Activated CD4-positive, alpha-beta T cell treated with anti-CD3 and anti-CD28 coated beads, Interleukin-2, amount 10 ng/mL, durations not matched to agents 24 days and 14 days (primary cell): ENCODE data around the gene MUC13. TPM values are rescaled to one million over a fixed set of nuclear protein-coding genes. Genes with fewer than 3 reads are reported as not detected.

Source experiments
- DNase-seq: peaks from one replicate; pipeline ENCODE4 v3.0.0; 2022
- H3K27ac Mint-ChIP-seq: one replicate; pipeline ENCODE4 v1.8.0; 2022; ENCODE audit warnings: mild to moderate bottlenecking, mixed read lengths
- H3K27me3 Mint-ChIP-seq: one replicate; pipeline ENCODE4 v1.8.0; 2022; ENCODE audit warnings: mixed read lengths
- H3K36me3 Mint-ChIP-seq: one replicate; pipeline ENCODE4 v1.8.0; 2022; ENCODE audit warnings: low read depth, mild to moderate bottlenecking, mixed read lengths
- H3K4me1 Mint-ChIP-seq: one replicate; pipeline ENCODE4 v1.8.0; 2021; ENCODE audit warnings: mixed read lengths
- H3K4me3 Mint-ChIP-seq: one replicate; pipeline ENCODE4 v1.8.0; 2022; ENCODE audit warnings: mild to moderate bottlenecking, moderate library complexity, mixed read lengths
- H3K9me3 Mint-ChIP-seq: one replicate; pipeline ENCODE4 v1.8.0; 2021; ENCODE audit warnings: mixed read lengths
- intact Hi-C: fragments of 100-400 bp; cut with micrococcal nuclease; formaldehyde crosslinking; loops from one replicate; pipeline ENCODE4 v1.15.1; 2023
- total RNA-seq: library from RNA; stranded (reverse); gene quantifications from 2 replicates; pipeline ENCODE4 v1.2.3, GENCODE V29; 2022

Gene MUC13
- total RNA-seq, 1 donor from 2014 or later = not detected

DNA sequence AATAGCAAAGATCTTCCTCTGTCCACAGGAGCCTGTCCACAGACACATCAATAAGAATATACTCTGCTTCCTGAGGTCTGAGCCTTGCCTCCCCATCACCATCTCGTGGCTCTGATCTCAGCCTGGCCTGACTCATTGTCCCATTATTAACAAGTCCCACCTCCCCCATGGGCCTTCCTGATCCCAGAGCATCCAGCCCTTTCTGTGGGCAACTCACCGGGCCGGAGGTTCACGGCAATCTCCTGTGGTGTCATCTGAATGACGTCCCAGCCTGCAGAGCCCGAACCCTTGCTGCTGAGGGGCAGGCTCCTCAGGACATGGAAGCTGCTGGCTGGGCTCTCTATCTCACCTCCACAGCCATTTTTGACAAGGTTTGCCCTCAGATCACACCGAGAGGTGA, 75.5 kb downstream of the MUC13 start:
- no peaks in the 10 kb centered on the region for H3K9me3 Mint-ChIP-seq

DNA sequence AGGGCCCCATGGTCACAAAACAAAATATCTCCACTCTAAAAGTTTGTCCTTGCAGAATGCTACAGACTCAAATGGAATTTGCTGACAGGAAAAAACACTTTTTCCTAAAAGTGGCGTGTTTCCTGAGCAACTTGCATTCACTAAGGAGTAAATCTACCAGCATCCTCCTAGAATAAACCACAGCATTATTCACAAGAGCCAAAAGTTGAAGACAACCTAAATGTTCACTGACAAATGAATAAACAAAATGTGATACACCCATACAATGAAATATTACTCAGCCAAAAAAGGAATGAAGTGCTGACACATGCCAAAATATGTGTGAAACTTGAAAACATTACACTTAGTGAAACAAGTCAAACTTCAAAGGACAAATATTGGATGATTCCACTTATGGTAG, 76.3 kb downstream of the MUC13 start:
- no peak overlapping the region for H3K4me3 Mint-ChIP-seq
- intact Hi-C loops = no loop called here
- no peak for DNase-seq
- no peaks in the 10 kb centered on the region for H3K36me3 Mint-ChIP-seq
- H3K9me3 Mint-ChIP-seq = no peaks in the 10 kb centered on the region
- H3K27me3 Mint-ChIP-seq = peaks cover 27% of the 10 kb centered on the region
- H3K4me1 Mint-ChIP-seq = no peaks in the 10 kb centered on the region
- H3K27ac Mint-ChIP-seq = no peak overlapping the region

More for the DNA sequence above, 75.5 kb downstream of the MUC13 start:
- Mint-ChIP-seq H3K4me3 (no peak overlapping the region), H3K27ac (no peak overlapping the region), H3K4me1 (no peaks in the 10 kb centered on the region), H3K27me3 (peaks cover 23% of the 10 kb centered on the region), H3K36me3 (no peaks in the 10 kb centered on the region)
- DNase-seq = no peak
- intact Hi-C loops = no loop called here

DNA sequence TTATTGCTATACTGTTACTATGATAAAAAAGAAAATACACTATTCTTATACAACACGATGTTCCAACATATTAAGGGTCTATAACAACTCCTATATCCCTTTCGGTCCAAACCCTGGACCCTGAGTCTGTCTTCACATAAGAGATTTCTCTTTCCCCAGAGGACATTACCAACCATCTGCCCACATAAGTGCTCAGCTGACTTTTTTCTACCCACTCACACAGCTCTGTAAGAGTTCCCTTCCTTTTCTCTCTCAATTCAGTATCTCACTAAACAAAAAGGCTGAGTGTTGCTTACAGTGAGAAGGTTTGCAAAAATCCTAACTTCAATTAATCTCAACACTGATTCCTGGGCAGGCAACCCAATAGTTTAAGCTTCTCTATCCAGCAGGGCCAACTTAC, 77.9 kb downstream of the MUC13 start:
- Mint-ChIP-seq H3K27ac (no peak overlapping the region), H3K27me3 (peaks cover 37% of the 10 kb centered on the region), H3K36me3 (no peaks in the 10 kb centered on the region), H3K9me3 (no peaks in the 10 kb centered on the region), H3K4me3 (no peak overlapping the region), H3K4me1 (no peaks in the 10 kb centered on the region)
- intact Hi-C loops = no loop called here
- DNase-seq = no peak

Other genes starting within 250 kb of the MUC13 start
- 54.5 and 65.6 TPM in 2 replicates for gene UMPS, start 204.3 kb downstream of the MUC13 start, total RNA-seq
- 2.1 and 2.2 TPM in 2 replicates for gene ITGB5, start 47.4 kb downstream of the MUC13 start, total RNA-seq
- 35.3 and 40.8 TPM in 2 replicates for gene HEG1, start 121.2 kb upstream of the MUC13 start, total RNA-seq